A673 (cell line): Measurements from ENCODE around the gene LVRN. TPM values are rescaled to one million over a fixed set of nuclear protein-coding genes. Genes with fewer than 3 reads are reported as not detected.

Experiments used
- BruUV-seq: library from RNA; stranded (reverse); fragments of 400-500 nt; replicated peaks from 2 replicates; lab custom pipeline; 2021; lab: Mats Ljungman, UMichigan
- CTCF ChIA-PET: fragments of 300-600 bp; sonication (Branson Sonifier 250); formaldehyde crosslinking; loops from one replicate; lab custom pipeline; 2022; ENCODE audit warnings: antibody characterized with exemption; lab: Charles Lee
- POLR2A ChIA-PET: fragments of 300-600 bp; sonication (Branson Sonifier 250); formaldehyde crosslinking; loops from one replicate; lab custom pipeline; 2022; ENCODE audit warnings: antibody characterized with exemption; ENCODE audit not compliant: low non-redundant PET; lab: Charles Lee
- DNase-seq: peaks from one replicate; pipeline ENCODE4 v3.0.0-alpha.2; 2015; ENCODE audit warnings: low spot score
- H3K27ac ChIP-seq: fragments of 200-600 bp; sonication (generic); 2 replicates; pipeline ENCODE4 v1.5.1; 2016; ENCODE audit warnings: mixed run types, low read depth, mild to moderate bottlenecking, mixed read lengths, antibody characterized with exemption, low read length; ENCODE audit not compliant: poor library complexity, severe bottlenecking
- H3K27me3 ChIP-seq: fragments of 200-600 bp; sonication (generic); replicated peaks from 2 replicates; pipeline ENCODE4 v1.6.1; 2017; ENCODE audit warnings: mixed run types, low read depth, mild to moderate bottlenecking, mixed read lengths, antibody characterized with exemption, low read length; ENCODE audit not compliant: insufficient read depth, poor library complexity
- H3K36me3 ChIP-seq: fragments of 200-600 bp; sonication (generic); 2 replicates; pipeline ENCODE4 v1.6.1; 2016; ENCODE audit warnings: mixed run types, mild to moderate bottlenecking, mixed read lengths, antibody characterized with exemption, low read length; ENCODE audit not compliant: insufficient read depth, poor library complexity, severe bottlenecking
- H3K4me1 ChIP-seq: fragments of 200-600 bp; sonication (generic); 2 replicates; pipeline ENCODE4 v1.6.1; 2017; ENCODE audit warnings: mixed run types, mild to moderate bottlenecking, mixed read lengths, antibody characterized with exemption, low read length; ENCODE audit not compliant: insufficient read depth, poor library complexity, severe bottlenecking
- H3K4me3 ChIP-seq: fragments of 200-600 bp; sonication (generic); 2 replicates; pipeline ENCODE4 v1.5.1; 2016; ENCODE audit warnings: low read depth, mixed run types, mild to moderate bottlenecking, mixed read lengths, low read length; ENCODE audit not compliant: poor library complexity, severe bottlenecking
- H3K9me3 ChIP-seq: fragments of 200-600 bp; sonication (generic); 2 replicates; pipeline ENCODE4 v1.6.1; 2016; ENCODE audit warnings: mixed run types, low read depth, mild to moderate bottlenecking, mixed read lengths, antibody characterized with exemption, low read length; ENCODE audit not compliant: poor library complexity, severe bottlenecking
- CTCF ChIP-seq: fragments of 300-800, 200-600 bp; sonication (generic); conservative IDR thresholded peaks from 2 replicates; pipeline ENCODE4 v1.5.1; 2017; ENCODE audit warnings: low read depth, mild to moderate bottlenecking, antibody characterized with exemption, low read length, moderate library complexity, mixed read lengths
- EZH2 ChIP-seq: fragments of 200-600 bp; sonication (generic); IDR thresholded peaks from 2 replicates; pipeline ENCODE4 v1.6.1; 2017; ENCODE audit warnings: borderline replicate concordance, low read depth, mild to moderate bottlenecking, mixed read lengths, antibody characterized with exemption, low read length; ENCODE audit not compliant: poor library complexity, severe bottlenecking
- intact Hi-C: fragments of 100-400 bp; cut with micrococcal nuclease; formaldehyde crosslinking; loops from one replicate; pipeline ENCODE4 v1.10.0; 2022; ENCODE audit not compliant: unreplicated experiment
- total RNA-seq: library from RNA; stranded (reverse); gene quantifications from 2 replicates; pipeline ENCODE4 v1.2.3, GENCODE V29; 2021

The LVRN gene
- total RNA-seq, 1 experiment from 2014 or later = not detected

- no TSS peak for BruUV-seq
- no peak overlapping the region for H3K27ac ChIP-seq
- no peaks in the 10 kb centered on the region for H3K36me3 ChIP-seq
- no peak for DNase-seq
- no peak for TF ChIP-seq CTCF
- no peak for TF ChIP-seq EZH2
- ChIA-PET CTCF (no interaction called here), POLR2A (no interaction called here)
- H3K4me3 ChIP-seq = no peak overlapping the region
- H3K4me1 ChIP-seq = no peaks in the 10 kb centered on the region
- H3K9me3 ChIP-seq = no peaks in the 10 kb centered on the region
- no peaks in the 10 kb centered on the region for H3K27me3 ChIP-seq
- intact Hi-C loops = no loop called here
These were observed 84.0 kb downstream of the LVRN start for GRCh38 chr5:116046261-116046660.

- Histone ChIP-seq H3K27ac (no peak overlapping the region), H3K36me3 (no peaks in the 10 kb centered on the region), H3K4me1 (no peaks in the 10 kb centered on the region), H3K27me3 (no peaks in the 10 kb centered on the region), H3K4me3 (no peak overlapping the region), H3K9me3 (no peaks in the 10 kb centered on the region)
- ChIA-PET POLR2A (no interaction called here), CTCF (no interaction called here)
- DNase-seq = no peak
- TF ChIP-seq CTCF (no peak), EZH2 (no peak)
- no TSS peak for BruUV-seq
- intact Hi-C loops = no loop called here
These were observed 84.5 kb downstream of the LVRN start for GRCh38 chr5:116046823-116047222.

GRCh38 chr5:116058346-116058936 is 96.2 kb downstream of the LVRN start:
- no TSS peak for BruUV-seq
- no peak for DNase-seq
- intact Hi-C loops = no loop called here
- no peak for TF ChIP-seq CTCF
- TF ChIP-seq EZH2 = no peak
- POLR2A ChIA-PET = no interaction called here
- no peak overlapping the region for H3K27ac ChIP-seq
- peaks cover 7% of the 10 kb centered on the region for H3K4me1 ChIP-seq
- no peaks in the 10 kb centered on the region for H3K36me3 ChIP-seq
- H3K27me3 ChIP-seq = peaks cover 7% of the 10 kb centered on the region
- no peak overlapping the region for H3K4me3 ChIP-seq
- CTCF ChIA-PET = no interaction called here
- no peaks in the 10 kb centered on the region for H3K9me3 ChIP-seq
